ENCODE measurements around the gene TEX14. TPM values are rescaled to one million over a fixed set of nuclear protein-coding genes. Genes with fewer than 3 reads are reported as not detected.
"Not testable (repeated sequence)": the region's sequence is repeated elsewhere in the genome, so short reads cannot be mapped to it uniquely, and the experiment has no call there.

TEX14 gene
- polyA plus RNA-seq, 2 of the 4 experiments (the other 2 are of a cell fraction): 0.04 to 0.12 TPM

- TF ChIP-seq CTCF (IDR thresholded peaks at IDR 0.05) (no peak), POLR2A (IDR thresholded peaks at IDR 0.05; ENCODE audit: low read length) (peak; percentile 84), FOXS1 (CRISPR knock-in tag; IDR thresholded peaks at IDR 0.05) (peak; percentile 95), MAZ (IDR thresholded peaks at IDR 0.05; ENCODE audit: borderline replicate concordance, low read depth, low read length) (no peak), RAD21 (conservative IDR thresholded peaks at IDR 0.05 in 1 of 2, IDR thresholded peaks at IDR 0.05 in 1 of 2) (no peak), FOSL2 (IDR thresholded peaks at IDR 0.05) (no peak), FOSL2 (CRISPR knock-in tag; IDR thresholded peaks at IDR 0.05) (peak; percentile 81), ATOH8 (CRISPR knock-in tag; IDR thresholded peaks at IDR 0.05; ENCODE audit: low read depth) (peak; percentile 97), SREBF2 (IDR thresholded peaks at IDR 0.05) (no peak), EP300 (IDR thresholded peaks at IDR 0.05) (no peak), CHD4 (IDR thresholded peaks at IDR 0.05; ENCODE audit: borderline replicate concordance) (no peak), CBX8 (IDR thresholded peaks at IDR 0.05) (no peak)
Measured at GRCh38 chr17:58679263-58680037, 12.4 kb downstream of the TEX14 start (continued).

GRCh38 chr17:58678287-58678686 is 13.6 kb downstream of the TEX14 start:
- WGBS (ENCODE audit: missing lambda C conversion rate): 79% methylated on average over 5 of the region's 5 CpGs
- DNase-seq (ENCODE audit: low read depth in 1 of 2, low spot score in 1 of 2); H3K4me2 ChIP-seq; H3K27ac ChIP-seq; H3K4me3 ChIP-seq; ATAC-seq; FAIRE-seq; H3K9me3 ChIP-seq: not testable (repeated sequence)
- ChIA-PET POLR2A (interaction anchor here (2.6 kb wide), 1 partner anchor 47 kb away, joined by 14 read pairs; no protein-coding TSS in a partner anchor), CTCF (interaction anchor here (1.6 kb wide), 1 partner anchor 9 kb away, joined by 6 read pairs; no protein-coding TSS in a partner anchor)
- peaks cover 10% of the 10 kb centered on the region for H3K4me1 ChIP-seq

- no peak for FAIRE-seq
- peak in 1 of 2 experiments; percentile 16 for DNase-seq (ENCODE audit: low read depth in 1 of 2, low spot score in 1 of 2)
- WGBS (ENCODE audit: missing lambda C conversion rate): 78% methylated on average over 4 of the region's 4 CpGs
- no peak overlapping the region for H3K27ac ChIP-seq
- H3K9me3 ChIP-seq: no peaks in the 10 kb centered on the region
- CTCF ChIA-PET: interaction anchor here (1.0 kb wide), 1 partner anchor 158 kb away, joined by 3 read pairs; no protein-coding TSS in a partner anchor
- peaks cover 10% of the 10 kb centered on the region for H3K4me1 ChIP-seq
- peak overlapping the region; percentile 31; the same call in 1 of the 3 replicates for H3K4me2 ChIP-seq
- H3K4me3 ChIP-seq: no peak overlapping the region
- POLR2A ChIA-PET: interaction anchor here (0.6 to 1.4 kb wide), 5 partner anchors 9 to 604 kb away, joined by 3 to 11 read pairs (median 3); no protein-coding TSS in a partner anchor
- peak in 1 of 2 experiments; percentile 38; a peak in 3 of 6 replicates for ATAC-seq
- TF ChIP-seq HEYL (CRISPR knock-in tag; IDR thresholded peaks at IDR 0.05) (no peak), GATA3 (IDR thresholded peaks at IDR 0.05; ENCODE audit: borderline replicate concordance) (no peak), HOXB5 (CRISPR knock-in tag; IDR thresholded peaks at IDR 0.05) (no peak), ELK1 (IDR thresholded peaks at IDR 0.05; ENCODE audit: low read depth, low read length) (no peak), RARB (CRISPR knock-in tag; IDR thresholded peaks at IDR 0.05) (no peak), FOSL2 (IDR thresholded peaks at IDR 0.05) (no peak), FOSL2 (CRISPR knock-in tag; IDR thresholded peaks at IDR 0.05) (no peak), REST (IDR thresholded peaks at IDR 0.05) (no peak), MAX (IDR thresholded peaks at IDR 0.05) (no peak), CHD4 (IDR thresholded peaks at IDR 0.05; ENCODE audit: borderline replicate concordance) (no peak), POLR2AphosphoS2 (conservative IDR thresholded peaks at IDR 0.05; ENCODE audit: low read length) (no peak), HOXA7 (CRISPR knock-in tag; IDR thresholded peaks at IDR 0.05) (no peak), ATOH8 (CRISPR knock-in tag; IDR thresholded peaks at IDR 0.05; ENCODE audit: low read depth) (no peak), EHF (CRISPR knock-in tag; IDR thresholded peaks at IDR 0.05) (no peak), SMC3 (IDR thresholded peaks at IDR 0.05) (no peak)
Measured at GRCh38 chr17:58677194-58677880, 14.5 kb downstream of the TEX14 start.
